Endothelial cell of umbilical vein (primary cell): ENCODE data around the gene PTRHD1. TPM values are rescaled to one million over a fixed set of nuclear protein-coding genes. Genes with fewer than 3 reads are reported as not detected.

Experiments used
- BruUV-seq: library from RNA; stranded (reverse); fragments of 400-500 nt; replicated peaks from 2 replicates; lab custom pipeline; 2021; lab: Mats Ljungman, UMichigan
- CTCF ChIA-PET: fragments of 300-600, 350-600 bp; sonication (Branson Sonifier 250); formaldehyde crosslinking; loops from one replicate; lab custom pipeline; 2021; ENCODE audit warnings: antibody characterized with exemption, inconsistent platforms; lab: Charles Lee
- POLR2A ChIA-PET: fragments of 300-600, 350-600 bp; sonication (Branson Sonifier 250); formaldehyde crosslinking; loops from one replicate; lab custom pipeline; 2021; ENCODE audit warnings: antibody characterized with exemption, inconsistent platforms; lab: Charles Lee
- DNase-seq: peaks from one replicate; pipeline ENCODE4 v3.0.0-alpha.2; 2011; ENCODE audit warnings: low read depth, low spot score
- FAIRE-seq: peaks from 2 replicates; lab custom pipeline; 2011; peaks lifted over from hg19 to GRCh38; lab: Jason Lieb, UNC
- H2AFZ ChIP-seq: 2 replicates; pipeline ENCODE4 v1.6.0; 2012; ENCODE audit warnings: low read depth, low read length, control low read depth, inconsistent platforms
- H3K27ac ChIP-seq: 2 replicates; pipeline ENCODE4 v1.5.1; 2011; ENCODE audit warnings: low read depth, mild to moderate bottlenecking, control low read depth, low read length, moderate library complexity; ENCODE audit not compliant: insufficient read depth
- H3K27me3 ChIP-seq, 2 experiments: 2 replicates each; pipeline versions ENCODE4 v1.6.0 to v1.6.1; 2011; ENCODE audit warnings: low read length in 2 of 2, mixed read lengths in 1 of 2; ENCODE audit not compliant: control insufficient read depth in 2 of 2, insufficient read depth in 2 of 2
- H3K36me3 ChIP-seq, 2 experiments: 2 replicates in 1 of 2; 3 replicates in 1 of 2; pipeline ENCODE4 v1.5.1; 2011; ENCODE audit warnings: low read length in 2 of 2, mild to moderate bottlenecking in 1 of 2, moderate library complexity in 1 of 2; ENCODE audit not compliant: control insufficient read depth in 2 of 2, insufficient read depth in 2 of 2; ENCODE audit errors: extremely low read depth in 1 of 2
- H3K4me1 ChIP-seq: 3 replicates; pipeline ENCODE4 v1.5.1; 2011; ENCODE audit warnings: mild to moderate bottlenecking, low read length; ENCODE audit not compliant: control insufficient read depth, insufficient read depth; ENCODE audit errors: extremely low read depth
- H3K4me2 ChIP-seq: 2 replicates; pipeline ENCODE4 v1.6.1; 2011; ENCODE audit warnings: low read length, control low read depth, mixed read lengths; ENCODE audit not compliant: insufficient read depth
- H3K4me3 ChIP-seq, 3 experiments: fragments of 200-600 bp in 1 of 3; sonication (generic), shearing (Covaris generic) in 1 of 3; replicated peaks in 1 of 3; 2 replicates each; pipeline ENCODE4 v1.5.1; 2011 to 2016; ENCODE audit warnings: control low read depth in 3 of 3, low read length in 3 of 3, mild to moderate bottlenecking in 2 of 3, inconsistent platforms in 1 of 3, low read depth in 1 of 3, moderate library complexity in 1 of 3; ENCODE audit not compliant: insufficient read depth in 1 of 3
- H3K79me2 ChIP-seq: 2 replicates; pipeline ENCODE4 v1.6.0; 2012; ENCODE audit warnings: low read length, inconsistent platforms; ENCODE audit not compliant: control insufficient read depth, insufficient read depth
- H3K9ac ChIP-seq: replicated peaks from 2 replicates; pipeline ENCODE3; 2011; ENCODE audit warnings: low read length, control low read depth; ENCODE audit not compliant: insufficient read depth; ENCODE audit errors: extremely low read depth
- H3K9me1 ChIP-seq: replicated peaks from 3 replicates; pipeline ENCODE4 v1.6.0; 2011; ENCODE audit warnings: mild to moderate bottlenecking, low read length; ENCODE audit not compliant: control insufficient read depth, insufficient read depth; ENCODE audit errors: extremely low read depth
- H3K9me3 ChIP-seq: replicated peaks from 2 replicates; pipeline ENCODE4 v1.5.1; 2012; ENCODE audit warnings: low read length, inconsistent platforms; ENCODE audit not compliant: control insufficient read depth, insufficient read depth
- H4K20me1 ChIP-seq: replicated peaks from 2 replicates; pipeline ENCODE3; 2011; ENCODE audit warnings: mild to moderate bottlenecking, low read length; ENCODE audit not compliant: control insufficient read depth, insufficient read depth; ENCODE audit errors: extremely low read depth
- FOS ChIP-seq: IDR thresholded peaks from 2 replicates; pipeline ENCODE4 v1.6.1; 2011; ENCODE audit warnings: mild to moderate bottlenecking, low read length, moderate library complexity, borderline replicate concordance; ENCODE audit not compliant: insufficient read depth
- GATA2 ChIP-seq: IDR thresholded peaks from 2 replicates; pipeline ENCODE4 v1.7.0; 2011; ENCODE audit warnings: low read depth, mild to moderate bottlenecking, moderate library complexity, mixed read lengths, low read length; ENCODE audit not compliant: insufficient read length, insufficient read depth
- JUN ChIP-seq: IDR thresholded peaks from 2 replicates; pipeline ENCODE4 v1.6.1; 2011; ENCODE audit warnings: borderline replicate concordance, low read depth; ENCODE audit not compliant: insufficient read length, insufficient read depth
- MAX ChIP-seq: IDR thresholded peaks from 2 replicates; pipeline ENCODE4 v1.6.1; 2011; ENCODE audit not compliant: insufficient read depth, insufficient read length
- MYC ChIP-seq: IDR thresholded peaks from one replicate; pipeline ENCODE4 v1.6.1; 2011; ENCODE audit warnings: mild to moderate bottlenecking, low read depth, low read length
- POLR2A ChIP-seq: IDR thresholded peaks from 2 replicates; pipeline ENCODE4 v1.6.1; 2012; ENCODE audit warnings: low read depth, mild to moderate bottlenecking, control low read depth, low read length
- POLR2AphosphoS5 ChIP-seq: IDR thresholded peaks from 2 replicates; pipeline ENCODE4 v1.6.1; 2012; ENCODE audit warnings: low read depth, mild to moderate bottlenecking, control low read depth, low read length, moderate library complexity; ENCODE audit not compliant: insufficient read depth
- dilution Hi-C: fragments of 300-500 bp; cut with MboI; formaldehyde crosslinking; loops from one replicate; pipeline ENCODE4 v1.15.0; 2019; ENCODE audit warnings: low sequenced_read_pairs; ENCODE audit not compliant: extremely low pct_ligation_motif_present
- intact Hi-C: fragments of 100-400 bp; cut with micrococcal nuclease; formaldehyde crosslinking; loops from one replicate; pipeline ENCODE4 v1.10.0; 2022
- polyA plus RNA-seq, 4 experiments: library from polyadenylated mRNA; depleted of rRNA in 3 of 4; stranded (reverse) in 3 of 4; unstranded in 1 of 4; fragments of >200 nt; gene quantifications; 2 replicates each; pipeline versions ENCODE4 v1.2.1 to v1.2.3, GENCODE V29; 2011 to 2012; ENCODE audit warnings: missing spikeins in 1 of 4
- total RNA-seq: library from RNA; stranded (reverse); gene quantifications from 2 replicates; pipeline ENCODE4 v1.2.3, GENCODE V29; 2021

The PTRHD1 gene
- total and polyA plus RNA-seq, 2 donors (not counting 3 experiments of a cell fraction or from before 2014, with no cell fraction given) = 41.1 to 68.8 TPM

GRCh38 chr2:24816884-24817283 lies 23.7 kb upstream of the PTRHD1 start:
- intact Hi-C loops (loop anchor here (1.0 kb wide), 1 partner anchor 8 kb away; no protein-coding TSS in a partner anchor), dilution Hi-C loops (no loop called here)
- TF ChIP-seq JUN = peak; percentile 75
- no peak for TF ChIP-seq MAX
- peak; percentile 20 for TF ChIP-seq POLR2AphosphoS5
- TF ChIP-seq POLR2A = no peak
- no peak for TF ChIP-seq MYC
- TF ChIP-seq GATA2 = peak; percentile 80
- TF ChIP-seq FOS = peak; percentile 91
- CTCF ChIA-PET = interaction anchor here (0.8 to 2.6 kb wide), 2 partner anchors 10 to 383 kb away, joined by 5 to 18 read pairs; no protein-coding TSS in a partner anchor
- Histone ChIP-seq H3K9me3 (no peaks in the 10 kb centered on the region), H3K9me1 (no peaks in the 10 kb centered on the region), H3K4me2 (peak overlapping the region; percentile 52), H3K27me3 (no peaks in the 10 kb centered on the region), H4K20me1 (no peaks in the 10 kb centered on the region), H3K36me3 (peaks cover 14 to 19% of the 10 kb centered on the region in 2 experiments), H3K9ac (peak overlapping the region; percentile 32), H3K27ac (peak overlapping the region; percentile 74), H3K4me1 (peaks cover 19% of the 10 kb centered on the region), H3K4me3 (no peak overlapping the region), H2AFZ (no peak overlapping the region), H3K79me2 (peaks cover 30% of the 10 kb centered on the region)
- DNase-seq (peak; percentile 87), FAIRE-seq (peak; percentile 97)
- no TSS peak for BruUV-seq
- POLR2A ChIA-PET = no interaction called here

- DNase-seq (no peak), FAIRE-seq (no peak)
- no peak overlapping the region for H2AFZ ChIP-seq
- peaks cover 19% of the 10 kb centered on the region for H3K4me1 ChIP-seq
- no peak overlapping the region for H3K4me3 ChIP-seq
- no peaks in the 10 kb centered on the region for H3K9me1 ChIP-seq
- TSS peak; percentile 13 for BruUV-seq
- intact Hi-C loops = no loop called here
- H4K20me1 ChIP-seq = no peaks in the 10 kb centered on the region
- TF ChIP-seq POLR2A (no peak), MAX (no peak), POLR2AphosphoS5 (no peak)
- H3K27ac ChIP-seq = peak overlapping the region; percentile 74
- peak overlapping the region; percentile 52 for H3K4me2 ChIP-seq
- dilution Hi-C loops = no loop called here
- ChIA-PET POLR2A (no interaction called here), CTCF (interaction anchor here (3.6 to 4.7 kb wide), 2 partner anchors 10 to 24 kb away, joined by 17 to 22 read pairs; partner anchors contain the start of genes CENPO and PTRHD1)
- no peaks in the 10 kb centered on the region for H3K27me3 ChIP-seq
- peaks cover 12 to 19% of the 10 kb centered on the region in 2 experiments for H3K36me3 ChIP-seq
- H3K79me2 ChIP-seq = peaks cover 33% of the 10 kb centered on the region
- no peaks in the 10 kb centered on the region for H3K9me3 ChIP-seq
- peak overlapping the region; percentile 29 for H3K9ac ChIP-seq
Observed at GRCh38 chr2:24816404-24816803, 23.2 kb upstream of the PTRHD1 start.
